GM19099 (cell line): ENCODE data around the gene HOXC6.

ENCODE experiments used
- POLR2A ChIP-seq: IDR thresholded peaks from 3 replicates; pipeline ENCODE4 v1.6.1; 2011; ENCODE audit warnings: low read depth; ENCODE audit not compliant: insufficient read length; ENCODE audit errors: extremely low read depth

The HOXC6 gene

GRCh38 chr12:54056110-54056509 lies 27.9 kb downstream of the HOXC6 start:
- no peak for TF ChIP-seq POLR2A

GRCh38 chr12:54058128-54058768 lies 30.0 kb downstream of the HOXC6 start:
- TF ChIP-seq POLR2A, result no peak

GRCh38 chr12:54059668-54060067 lies 31.4 kb downstream of the HOXC6 start:
- no peak for TF ChIP-seq POLR2A

- TF ChIP-seq POLR2A, result no peak
These were observed 32.1 kb downstream of the HOXC6 start for GRCh38 chr12:54060174-54060974.

- TF ChIP-seq POLR2A, result no peak
These were observed 32.9 kb downstream of the HOXC6 start for GRCh38 chr12:54060975-54061778.

GRCh38 chr12:54065677-54066076 lies 37.4 kb downstream of the HOXC6 start:
- no peak for TF ChIP-seq POLR2A

GRCh38 chr12:54066408-54066807 lies 38.2 kb downstream of the HOXC6 start:
- no peak for TF ChIP-seq POLR2A

GRCh38 chr12:54068418-54069070 lies 40.3 kb downstream of the HOXC6 start:
- TF ChIP-seq POLR2A, result no peak

- TF ChIP-seq POLR2A, result no peak
These were observed 43.7 kb downstream of the HOXC6 start for GRCh38 chr12:54071942-54072341.

GRCh38 chr12:54074308-54074707 lies 46.1 kb downstream of the HOXC6 start:
- TF ChIP-seq POLR2A, result no peak

- no peak for TF ChIP-seq POLR2A
These were observed 47.2 kb downstream of the HOXC6 start for GRCh38 chr12:54075409-54075808.

- TF ChIP-seq POLR2A, result no peak
These were observed 47.7 kb downstream of the HOXC6 start for GRCh38 chr12:54075974-54076373.
